ENCODE measurements around the gene KRTAP10-4.

DNA sequence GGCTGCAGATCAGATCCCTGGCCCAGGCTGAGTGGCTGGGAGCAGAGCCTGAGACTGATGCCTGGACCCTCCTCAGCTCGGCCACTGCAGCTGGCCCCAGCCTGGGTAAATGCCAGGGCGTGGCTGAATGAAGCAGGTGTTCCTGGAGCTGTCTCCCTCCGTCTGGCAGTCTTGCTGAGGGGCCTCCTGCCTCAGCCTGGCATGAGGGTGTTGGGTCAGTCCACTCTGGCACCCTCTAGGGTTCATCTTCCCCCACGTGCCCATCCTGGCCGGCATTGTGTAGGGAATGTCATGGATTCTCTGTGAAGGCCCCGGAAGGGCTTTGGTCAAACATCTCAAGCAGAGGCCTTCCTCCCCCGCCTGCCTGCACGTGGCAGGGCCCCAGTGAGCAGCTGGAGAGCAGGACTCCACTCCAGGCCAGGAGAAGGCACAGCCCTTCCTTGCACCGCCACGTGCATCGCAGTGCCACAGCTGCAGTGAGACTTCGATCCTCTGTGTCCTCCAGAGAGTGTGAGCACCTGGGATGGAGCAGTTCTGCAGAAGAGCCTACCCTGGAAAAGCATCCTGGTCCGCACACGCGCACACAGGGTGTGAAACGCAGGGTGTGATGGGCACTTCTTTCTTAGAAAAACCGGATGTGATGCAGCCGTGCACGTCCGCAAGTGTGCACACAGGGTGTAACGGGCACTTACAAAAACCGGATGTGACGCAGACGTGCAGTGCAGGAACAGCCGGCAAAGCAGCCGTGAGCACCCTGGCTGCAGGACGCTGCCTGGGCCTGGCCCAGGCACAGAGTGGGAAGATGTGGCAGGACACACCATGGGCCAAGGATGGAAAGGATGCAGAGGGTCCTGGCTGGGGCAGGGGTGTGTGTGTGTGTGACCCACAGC is 4.6 kb upstream of the KRTAP10-4 start:
- TF ChIP-seq, protein P1, sequence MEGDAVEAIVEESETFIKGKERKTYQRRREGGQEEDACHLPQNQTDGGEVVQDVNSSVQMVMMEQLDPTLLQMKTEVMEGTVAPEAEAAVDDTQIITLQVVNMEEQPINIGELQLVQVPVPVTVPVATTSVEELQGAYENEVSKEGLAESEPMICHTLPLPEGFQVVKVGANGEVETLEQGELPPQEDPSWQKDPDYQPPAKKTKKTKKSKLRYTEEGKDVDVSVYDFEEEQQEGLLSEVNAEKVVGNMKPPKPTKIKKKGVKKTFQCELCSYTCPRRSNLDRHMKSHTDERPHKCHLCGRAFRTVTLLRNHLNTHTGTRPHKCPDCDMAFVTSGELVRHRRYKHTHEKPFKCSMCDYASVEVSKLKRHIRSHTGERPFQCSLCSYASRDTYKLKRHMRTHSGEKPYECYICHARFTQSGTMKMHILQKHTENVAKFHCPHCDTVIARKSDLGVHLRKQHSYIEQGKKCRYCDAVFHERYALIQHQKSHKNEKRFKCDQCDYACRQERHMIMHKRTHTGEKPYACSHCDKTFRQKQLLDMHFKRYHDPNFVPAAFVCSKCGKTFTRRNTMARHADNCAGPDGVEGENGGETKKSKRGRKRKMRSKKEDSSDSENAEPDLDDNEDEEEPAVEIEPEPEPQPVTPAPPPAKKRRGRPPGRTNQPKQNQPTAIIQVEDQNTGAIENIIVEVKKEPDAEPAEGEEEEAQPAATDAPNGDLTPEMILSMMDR (conservative IDR thresholded peaks at IDR 0.05 in 1 of 2, IDR thresholded peaks at IDR 0.05 in 1 of 2; ENCODE audit: low read depth in 1 of 2, low read length in 2 of 2), result no peak
- no peak for TF ChIP-seq EZH2 (IDR thresholded peaks at IDR 0.05; ENCODE audit: low read length, missing control alignments)
